Stimulated activated CD4-positive, alpha-beta T cell treated with anti-CD3 and anti-CD28 coated beads, TNF-alpha, amount 100 ng/mL, for 1 hour (primary cell): ENCODE results near the gene WARS2.

Source experiments
- DNase-seq, 3 donors: peaks; one replicate each; pipeline ENCODE4 v3.0.0-alpha.2; 2020; ENCODE audit warnings: low read depth in 3 of 3, low spot score in 1 of 3

WARS2 gene

GRCh38 chr1:119032986-119033385 lies 107.5 kb downstream of the WARS2 start:
- no peak for DNase-seq

DNA sequence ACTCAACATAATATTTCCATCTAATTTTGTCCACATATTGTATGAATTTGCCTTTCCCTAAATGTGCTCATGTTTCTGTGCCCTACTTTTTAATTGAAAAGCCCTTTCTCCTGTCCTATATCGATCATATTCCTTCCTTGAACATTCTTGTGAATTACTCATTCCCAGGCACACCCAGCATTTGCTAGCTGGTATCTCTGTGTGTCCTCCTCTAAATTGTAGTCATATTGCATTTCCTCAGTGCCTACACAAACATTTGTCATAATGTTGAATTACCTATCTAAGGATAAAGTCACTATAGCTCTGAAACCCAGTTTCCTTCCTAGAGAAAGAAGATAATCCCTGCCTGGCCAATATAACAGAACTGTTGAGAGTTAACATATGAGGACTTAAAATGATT lies 112.7 kb downstream of the WARS2 start:
- no peak for DNase-seq

DNA sequence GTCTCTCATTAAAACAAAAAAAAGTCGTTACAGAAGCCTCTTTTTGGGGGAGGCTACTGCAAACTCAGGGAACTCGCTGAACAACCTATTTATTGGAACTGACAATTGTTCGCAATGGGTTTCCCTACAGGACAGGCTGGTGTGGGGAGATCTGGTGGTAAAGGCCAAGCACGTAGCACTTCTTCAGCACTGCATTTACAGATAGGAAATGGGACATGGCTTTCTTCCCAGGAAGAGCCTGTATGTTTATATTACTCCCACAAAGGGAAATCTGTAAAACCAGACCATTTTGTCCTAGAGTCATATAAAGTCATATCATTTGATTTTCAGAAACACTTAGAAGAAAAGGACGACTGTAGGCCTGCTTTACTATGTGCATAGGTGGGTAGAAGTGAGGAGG lies 113.5 kb downstream of the WARS2 start:
- DNase-seq, result no peak

GRCh38 chr1:119015547-119015946 lies 124.9 kb downstream of the WARS2 start:
- DNase-seq, result no peak

DNA sequence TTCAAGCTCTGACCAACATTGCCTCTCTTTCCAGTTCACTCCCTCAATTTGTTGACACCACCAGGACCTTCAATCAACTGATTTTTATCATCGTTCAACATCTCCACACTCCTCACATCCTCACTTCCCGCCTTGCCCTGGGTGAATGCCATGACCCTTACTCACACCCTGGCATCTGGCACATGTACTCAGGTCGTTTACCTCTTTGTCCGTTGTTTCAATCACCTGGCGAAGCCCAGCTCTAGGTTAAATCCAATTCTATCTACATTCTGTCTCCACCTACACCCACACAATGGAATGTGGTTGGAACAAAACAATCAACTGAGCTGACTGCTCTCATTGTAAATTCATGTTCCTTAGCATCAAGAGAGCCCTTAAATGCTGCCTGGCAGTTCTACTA lies 128.1 kb downstream of the WARS2 start:
- DNase-seq, result no peak

- DNase-seq, result no peak
Observed at GRCh38 chr1:119011706-119012105, 128.7 kb downstream of the WARS2 start.

- DNase-seq, result no peak
Observed at GRCh38 chr1:119011116-119011515, 129.3 kb downstream of the WARS2 start.

GRCh38 chr1:119010201-119010600 lies 130.3 kb downstream of the WARS2 start:
- no peak for DNase-seq

GRCh38 chr1:119009312-119009655 lies 131.2 kb downstream of the WARS2 start:
- no peak for DNase-seq

DNA sequence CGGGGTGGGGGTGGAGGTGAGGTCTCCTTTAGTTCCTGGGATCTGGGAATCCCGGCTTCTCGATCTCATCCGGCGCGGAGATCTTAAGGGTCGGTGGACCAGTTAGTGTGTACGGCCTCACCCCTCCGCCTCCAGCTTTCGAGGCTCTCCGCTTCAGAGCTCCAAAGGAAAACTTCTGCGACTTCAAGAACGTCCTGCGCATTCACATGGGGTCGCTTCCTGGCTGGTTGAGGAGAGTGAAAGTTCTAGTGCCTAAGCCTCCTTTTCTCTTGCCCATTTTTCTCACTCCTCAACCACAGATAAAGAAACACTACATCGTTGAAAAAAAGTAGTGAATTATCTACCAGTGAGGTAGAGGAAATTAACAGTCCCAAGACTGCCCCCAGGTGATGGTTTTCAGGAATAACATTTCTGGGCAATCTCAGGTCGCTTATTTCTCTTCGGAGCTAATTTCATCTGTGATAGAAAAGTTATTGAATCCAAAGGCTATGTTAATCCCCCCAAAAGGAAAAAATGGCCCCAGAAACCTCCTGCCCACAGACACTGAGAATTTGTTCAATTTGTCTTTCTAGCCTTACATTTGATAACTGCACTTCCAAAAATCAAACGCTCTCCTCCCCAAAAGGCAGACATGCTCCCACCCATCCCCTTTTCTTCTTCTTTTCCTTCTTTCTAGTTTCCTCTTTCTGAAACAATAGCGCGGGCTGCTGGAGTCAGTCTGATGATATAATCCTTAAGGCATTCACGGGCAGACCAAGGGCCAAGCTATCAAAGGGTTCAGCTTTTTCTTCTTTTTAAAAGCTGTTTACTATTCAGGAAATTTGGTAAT lies 131.8 kb downstream of the WARS2 start:
- no peak for DNase-seq

DNA sequence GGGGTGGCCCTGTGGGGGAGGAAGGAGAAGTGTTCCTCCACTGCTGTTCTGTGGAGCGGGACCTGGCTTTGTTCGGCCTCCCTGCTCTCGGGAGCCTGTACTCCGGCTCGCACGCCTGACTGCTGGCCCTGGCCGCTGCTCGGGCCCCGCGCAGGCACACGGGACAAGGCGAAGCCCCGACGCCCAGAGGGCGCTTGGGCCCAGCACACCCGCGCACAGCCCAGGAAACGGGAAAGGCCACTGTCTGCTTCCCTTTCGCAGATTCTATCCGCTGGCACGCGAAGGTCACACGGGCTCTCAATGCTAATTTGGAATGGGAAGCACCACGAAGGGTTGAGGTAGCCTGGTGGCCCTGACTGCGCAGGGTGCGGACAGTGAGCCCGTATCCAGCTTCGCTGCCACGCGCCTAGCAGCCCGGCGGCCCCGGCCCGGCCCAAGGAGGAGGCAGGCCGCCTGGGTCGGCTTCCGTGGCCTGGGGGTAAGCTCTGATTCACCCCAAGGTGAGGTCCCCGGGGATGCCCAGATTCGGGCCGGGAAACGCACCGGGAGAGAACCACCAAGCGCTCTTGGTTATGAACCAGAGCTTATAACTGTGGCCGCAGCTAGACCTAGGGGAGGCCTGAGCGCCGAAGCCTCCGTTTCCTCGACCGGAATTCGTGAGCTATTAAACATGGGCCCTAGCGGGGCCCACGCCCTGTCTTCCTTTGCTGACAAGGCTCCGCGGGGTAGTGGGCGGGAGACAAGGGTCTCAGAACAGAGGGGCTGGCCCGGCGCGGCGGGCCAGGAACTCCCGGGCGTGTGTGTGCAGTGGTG lies 132.6 kb downstream of the WARS2 start:
- no peak for DNase-seq

GRCh38 chr1:119007339-119007669 lies 133.1 kb downstream of the WARS2 start:
- no peak for DNase-seq

DNA sequence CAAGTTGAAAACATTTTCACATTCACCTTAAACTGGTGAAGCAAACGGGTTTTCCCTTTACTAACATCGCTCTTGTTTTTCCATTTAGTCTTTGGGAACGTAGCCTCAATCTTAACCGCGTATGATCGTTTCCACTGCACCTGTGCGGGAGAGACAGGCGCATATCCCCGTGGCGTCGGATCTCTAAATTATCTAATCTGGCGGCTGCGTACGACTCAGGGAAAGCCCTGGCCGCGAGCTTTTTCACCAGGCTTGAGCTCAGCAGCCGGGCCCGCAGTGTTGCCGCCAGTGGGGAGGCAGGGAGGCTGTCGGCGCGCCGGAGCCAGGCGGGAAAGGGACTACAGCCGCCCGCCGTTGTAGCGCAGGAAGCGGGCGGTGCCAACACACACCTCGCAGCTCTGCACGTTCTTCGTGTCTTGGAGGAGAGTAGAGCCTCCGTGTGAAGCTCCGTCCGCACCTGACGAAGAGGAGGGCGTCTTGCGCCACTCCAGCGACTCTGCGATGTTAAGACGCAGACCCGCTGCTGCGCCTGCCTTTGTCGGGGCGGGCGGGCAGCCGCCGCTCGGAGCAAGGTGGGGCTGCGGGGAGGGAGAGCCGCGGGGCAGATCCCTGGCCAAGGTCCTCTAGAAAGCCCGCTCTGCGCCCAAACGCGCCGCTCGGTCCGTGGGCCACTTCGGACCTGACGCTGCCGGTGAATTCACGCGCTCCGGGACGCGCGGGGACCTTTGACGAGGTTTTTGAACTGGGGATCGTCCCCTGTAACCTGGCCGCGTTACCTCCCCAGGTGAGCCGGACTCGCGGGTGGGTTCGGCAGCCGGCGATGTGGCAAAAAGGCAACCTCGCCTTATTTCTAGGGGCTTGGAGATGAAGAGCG lies 133.8 kb downstream of the WARS2 start:
- DNase-seq, result no peak

GRCh38 chr1:119005724-119006405 lies 134.6 kb downstream of the WARS2 start:
- no peak for DNase-seq

GRCh38 chr1:119004781-119005180 lies 135.7 kb downstream of the WARS2 start:
- DNase-seq, result no peak

DNA sequence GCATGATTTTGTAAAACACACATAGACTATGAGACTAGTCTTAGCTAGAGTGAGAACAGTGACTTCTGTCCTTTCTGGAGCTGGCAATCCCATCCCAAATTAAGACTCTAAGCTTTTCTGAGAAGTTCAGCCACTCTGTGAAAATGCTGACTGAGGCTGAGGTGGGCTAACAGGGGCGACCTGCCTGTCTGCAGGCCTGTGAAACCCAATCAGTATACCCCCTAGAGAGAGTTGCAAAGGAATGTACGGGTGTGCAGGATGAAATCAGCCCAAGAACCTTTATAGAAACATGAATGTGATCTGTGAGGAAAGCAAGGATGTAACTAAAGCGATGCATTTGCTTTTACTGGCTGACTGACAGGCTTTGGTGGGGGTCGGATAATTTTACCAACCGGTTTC lies 136.3 kb downstream of the WARS2 start:
- DNase-seq, result no peak

- no peak for DNase-seq
Observed at GRCh38 chr1:119003413-119004128, 136.9 kb downstream of the WARS2 start.

DNA sequence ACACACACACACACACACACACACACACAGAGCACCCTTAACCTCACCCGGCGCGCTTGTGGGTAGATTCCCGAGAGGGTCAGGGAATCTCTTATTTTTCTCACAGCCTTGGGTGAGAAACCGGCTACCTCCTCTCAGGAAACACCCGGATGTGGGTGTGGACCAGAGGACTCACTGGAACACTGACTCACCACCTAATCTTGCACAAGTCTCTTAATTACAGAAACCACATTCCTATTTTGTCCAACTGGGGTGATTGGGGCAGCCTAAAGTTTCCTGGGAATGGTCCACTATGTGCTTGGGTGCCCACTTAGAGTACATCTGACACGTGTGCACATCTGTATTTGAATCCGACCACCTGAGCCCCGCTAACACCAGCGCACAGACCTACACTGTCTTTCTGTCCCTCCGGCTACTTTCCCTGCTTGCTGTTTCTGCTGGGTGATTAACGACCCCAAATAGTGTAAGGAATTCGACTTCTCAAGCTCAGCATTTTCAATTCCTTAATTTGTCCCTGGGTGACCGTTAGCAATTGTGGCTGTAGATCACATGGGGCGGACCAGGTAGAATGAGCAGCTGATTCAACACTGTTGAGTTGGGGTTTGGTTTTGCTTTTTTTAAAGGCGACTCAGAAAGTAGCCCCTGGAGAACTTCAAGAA lies 138.3 kb downstream of the WARS2 start:
- DNase-seq, result no peak

GRCh38 chr1:119001181-119002027 lies 139.0 kb downstream of the WARS2 start:
- no peak for DNase-seq
